Activated CD8-positive, alpha-beta T cell treated with anti-CD3 and anti-CD28 coated beads for 36 hours (primary cell): ENCODE data around the gene TOMM40. TPM values are rescaled to one million over a fixed set of nuclear protein-coding genes. Genes with fewer than 3 reads are reported as not detected.

ENCODE experiments used
- ATAC-seq: fragments of 200-7000 bp; cut with Tn5 transposase; one replicate; pipeline ENCODE4 v1.10.0; 2021; ENCODE audit warnings: mild to moderate bottlenecking, moderate library complexity
- CTCF ChIA-PET: fragments of 350-600 bp; sonication (Branson Sonifier 250); formaldehyde crosslinking; loops from one replicate; lab custom pipeline; 2021; ENCODE audit warnings: antibody characterized with exemption; lab: Charles Lee
- POLR2A ChIA-PET: fragments of 350-600 bp; sonication (Branson Sonifier 250); formaldehyde crosslinking; loops from one replicate; lab custom pipeline; 2021; ENCODE audit warnings: antibody characterized with exemption; lab: Charles Lee
- DNase-seq: peaks from one replicate; pipeline ENCODE4 v3.0.0-alpha.2; 2020
- H3K27ac Mint-ChIP-seq: one replicate; pipeline ENCODE4 v1.8.0; 2021; ENCODE audit warnings: mild to moderate bottlenecking, mixed read lengths
- H3K27me3 Mint-ChIP-seq: one replicate; pipeline ENCODE4 v1.8.0; 2021; ENCODE audit warnings: mixed read lengths
- H3K36me3 Mint-ChIP-seq: one replicate; pipeline ENCODE4 v1.8.0; 2021; ENCODE audit warnings: low read depth, mixed read lengths
- H3K4me1 Mint-ChIP-seq: one replicate; pipeline ENCODE4 v1.8.0; 2021; ENCODE audit warnings: low read depth, mixed read lengths
- H3K4me3 Mint-ChIP-seq: one replicate; pipeline ENCODE4 v1.8.0; 2021; ENCODE audit warnings: mild to moderate bottlenecking, moderate library complexity, mixed read lengths
- H3K9me3 Mint-ChIP-seq: one replicate; pipeline ENCODE4 v1.8.0; 2021; ENCODE audit warnings: mixed read lengths
- intact Hi-C: fragments of 100-400 bp; cut with micrococcal nuclease; formaldehyde crosslinking; loops from one replicate; pipeline ENCODE4 v1.10.0; 2022
- total RNA-seq, 2 experiments: library from RNA; stranded (reverse); gene quantifications; one replicate each; pipeline ENCODE4 v1.2.3, GENCODE V29; 2021
- TF ChIP-seq, protein P1 (sequence below): fragments of 200-600 bp; IDR thresholded peaks from one replicate; pipeline ENCODE4 v1.8.0; 2022; ENCODE audit warnings: antibody characterized with exemption, mild to moderate bottlenecking

The TOMM40 gene
- total RNA-seq, 2 experiments from 2014 or later, result 134 to 138 TPM

DNA sequence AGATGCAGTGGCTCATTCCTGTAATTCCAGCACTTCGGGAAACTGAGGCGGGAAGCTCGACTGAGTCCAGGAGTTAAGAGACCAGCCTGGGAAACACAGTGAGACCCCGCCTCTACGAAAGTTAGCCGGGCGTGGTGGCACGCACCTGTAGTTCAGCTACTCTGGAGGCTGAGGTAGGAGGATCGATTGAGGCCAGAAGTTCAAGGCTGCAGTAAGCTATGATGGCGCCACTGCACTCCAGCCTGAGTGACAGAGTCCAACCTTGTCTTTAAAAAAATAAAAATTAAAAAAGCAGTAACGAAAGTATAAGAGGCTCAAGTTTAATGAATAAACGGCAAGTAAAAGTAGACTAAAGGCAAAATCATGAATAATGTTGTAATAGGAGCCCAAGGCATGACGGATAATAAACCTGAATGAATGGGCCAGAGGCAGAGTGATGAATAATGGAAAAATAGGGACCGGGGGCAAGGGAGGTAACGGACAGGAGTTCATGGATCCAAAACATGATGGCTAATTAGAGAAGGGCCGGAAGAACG, 1.2 kb upstream of the TOMM40 start:
- no peaks in the 10 kb centered on the region for H3K27me3 Mint-ChIP-seq
- H3K36me3 Mint-ChIP-seq, result peaks cover 32% of the 10 kb centered on the region
- TF ChIP-seq, protein P1, sequence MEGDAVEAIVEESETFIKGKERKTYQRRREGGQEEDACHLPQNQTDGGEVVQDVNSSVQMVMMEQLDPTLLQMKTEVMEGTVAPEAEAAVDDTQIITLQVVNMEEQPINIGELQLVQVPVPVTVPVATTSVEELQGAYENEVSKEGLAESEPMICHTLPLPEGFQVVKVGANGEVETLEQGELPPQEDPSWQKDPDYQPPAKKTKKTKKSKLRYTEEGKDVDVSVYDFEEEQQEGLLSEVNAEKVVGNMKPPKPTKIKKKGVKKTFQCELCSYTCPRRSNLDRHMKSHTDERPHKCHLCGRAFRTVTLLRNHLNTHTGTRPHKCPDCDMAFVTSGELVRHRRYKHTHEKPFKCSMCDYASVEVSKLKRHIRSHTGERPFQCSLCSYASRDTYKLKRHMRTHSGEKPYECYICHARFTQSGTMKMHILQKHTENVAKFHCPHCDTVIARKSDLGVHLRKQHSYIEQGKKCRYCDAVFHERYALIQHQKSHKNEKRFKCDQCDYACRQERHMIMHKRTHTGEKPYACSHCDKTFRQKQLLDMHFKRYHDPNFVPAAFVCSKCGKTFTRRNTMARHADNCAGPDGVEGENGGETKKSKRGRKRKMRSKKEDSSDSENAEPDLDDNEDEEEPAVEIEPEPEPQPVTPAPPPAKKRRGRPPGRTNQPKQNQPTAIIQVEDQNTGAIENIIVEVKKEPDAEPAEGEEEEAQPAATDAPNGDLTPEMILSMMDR, result no peak
- no peak for ATAC-seq
- peaks cover 28% of the 10 kb centered on the region for H3K4me1 Mint-ChIP-seq
- ChIA-PET POLR2A (interaction anchor here (1.0 to 3.6 kb wide), 3 partner anchors 10 to 14 kb away, joined by 3 to 27 read pairs (median 9); partner anchors contain the start of gene APOE), CTCF (interaction anchor here (0.7 to 1.4 kb wide), 6 partner anchors 14 to 166 kb away, joined by 3 to 4 read pairs (median 3); no protein-coding TSS in a partner anchor)
- no peaks in the 10 kb centered on the region for H3K9me3 Mint-ChIP-seq
- peak overlapping the region; percentile 95 for H3K27ac Mint-ChIP-seq
- DNase-seq, result no peak
- H3K4me3 Mint-ChIP-seq, result peak overlapping the region; percentile 78
- intact Hi-C loops, result no loop called here

DNA sequence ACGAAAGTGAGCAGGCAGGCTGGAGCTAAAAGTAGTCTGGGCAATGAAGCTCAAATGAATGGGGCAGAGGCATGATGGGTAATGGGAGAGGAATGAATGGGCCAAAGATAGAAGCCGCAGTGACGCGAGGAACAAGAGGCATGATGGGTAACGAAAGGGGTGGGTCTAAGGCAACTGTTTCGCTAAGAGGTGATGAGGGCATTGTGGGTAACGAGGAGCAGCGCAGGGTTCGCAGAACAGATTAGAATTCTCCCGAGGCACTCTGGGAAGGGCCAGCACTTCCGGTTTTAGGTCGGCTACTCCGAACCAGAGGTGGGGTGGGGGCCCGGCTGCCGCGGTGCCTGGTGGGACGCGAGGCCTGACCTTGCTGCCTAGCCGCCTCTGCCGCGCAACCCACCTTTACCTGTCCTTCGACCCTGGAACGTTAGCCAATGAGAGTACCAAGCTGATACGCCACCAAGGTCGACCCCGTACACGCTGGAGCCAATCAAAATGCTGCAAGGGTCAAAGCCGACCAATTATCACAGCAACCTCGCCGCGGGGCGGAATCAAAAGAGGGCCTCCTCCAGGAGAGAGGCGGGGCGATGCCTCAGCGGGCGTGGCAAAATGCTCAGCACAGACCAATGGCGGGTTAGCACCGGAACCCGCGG, 563 bp upstream of the TOMM40 start:
- TF ChIP-seq, protein P1, result no peak
- H3K4me1 Mint-ChIP-seq, result peaks cover 31% of the 10 kb centered on the region
- peak overlapping the region; percentile 78 for H3K4me3 Mint-ChIP-seq
- intact Hi-C loops, result no loop called here
- ChIA-PET CTCF (interaction anchor here (0.7 to 1.4 kb wide), 6 partner anchors 13 to 166 kb away, joined by 3 to 4 read pairs (median 3); no protein-coding TSS in a partner anchor), POLR2A (interaction anchor here (1.0 to 3.6 kb wide), 3 partner anchors 10 to 14 kb away, joined by 3 to 27 read pairs (median 9); partner anchors contain the start of gene APOE)
- no peaks in the 10 kb centered on the region for H3K27me3 Mint-ChIP-seq
- peaks cover 35% of the 10 kb centered on the region for H3K36me3 Mint-ChIP-seq
- ATAC-seq, result peak; percentile 81
- H3K9me3 Mint-ChIP-seq, result no peaks in the 10 kb centered on the region
- DNase-seq, result peak; percentile 100
- H3K27ac Mint-ChIP-seq, result peak overlapping the region; percentile 95

DNA sequence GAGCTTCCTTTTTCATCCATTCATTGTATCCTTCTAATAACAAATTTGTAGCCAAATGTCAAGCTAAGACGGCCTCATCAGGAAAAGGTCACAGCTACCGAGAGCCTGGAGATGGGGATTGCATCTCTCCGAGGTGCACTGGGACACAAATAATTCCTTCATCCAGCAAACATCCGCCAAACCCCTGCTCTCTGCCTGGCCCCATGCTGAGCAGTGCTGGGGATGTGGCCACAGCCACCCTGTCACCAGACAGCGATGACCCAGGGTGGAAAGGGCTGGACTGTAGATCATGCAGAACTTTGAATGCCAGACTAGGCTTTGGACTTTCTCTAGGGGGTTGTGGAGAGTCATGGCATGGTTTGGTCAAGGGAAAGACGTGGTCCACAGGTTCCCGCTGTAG, 1.9 kb downstream of the TOMM40 start:
- intact Hi-C loops, result no loop called here
- Mint-ChIP-seq H3K4me3 (peak overlapping the region; percentile 78), H3K36me3 (peaks cover 43% of the 10 kb centered on the region), H3K27me3 (no peaks in the 10 kb centered on the region), H3K9me3 (no peaks in the 10 kb centered on the region), H3K27ac (peak overlapping the region; percentile 93), H3K4me1 (peaks cover 31% of the 10 kb centered on the region)
- TF ChIP-seq, protein P1, result no peak
- ChIA-PET POLR2A (interaction anchor here (0.5 to 3.6 kb wide), 6 partner anchors 8 to 147 kb away, joined by 3 to 27 read pairs (median 4); partner anchors contain the start of genes APOE and CLPTM1), CTCF (interaction anchor here (0.8 to 1.0 kb wide), 3 partner anchors 9 to 61 kb away, joined by 4 read pairs; no protein-coding TSS in a partner anchor)
- no peak for DNase-seq
- ATAC-seq, result no peak

DNA sequence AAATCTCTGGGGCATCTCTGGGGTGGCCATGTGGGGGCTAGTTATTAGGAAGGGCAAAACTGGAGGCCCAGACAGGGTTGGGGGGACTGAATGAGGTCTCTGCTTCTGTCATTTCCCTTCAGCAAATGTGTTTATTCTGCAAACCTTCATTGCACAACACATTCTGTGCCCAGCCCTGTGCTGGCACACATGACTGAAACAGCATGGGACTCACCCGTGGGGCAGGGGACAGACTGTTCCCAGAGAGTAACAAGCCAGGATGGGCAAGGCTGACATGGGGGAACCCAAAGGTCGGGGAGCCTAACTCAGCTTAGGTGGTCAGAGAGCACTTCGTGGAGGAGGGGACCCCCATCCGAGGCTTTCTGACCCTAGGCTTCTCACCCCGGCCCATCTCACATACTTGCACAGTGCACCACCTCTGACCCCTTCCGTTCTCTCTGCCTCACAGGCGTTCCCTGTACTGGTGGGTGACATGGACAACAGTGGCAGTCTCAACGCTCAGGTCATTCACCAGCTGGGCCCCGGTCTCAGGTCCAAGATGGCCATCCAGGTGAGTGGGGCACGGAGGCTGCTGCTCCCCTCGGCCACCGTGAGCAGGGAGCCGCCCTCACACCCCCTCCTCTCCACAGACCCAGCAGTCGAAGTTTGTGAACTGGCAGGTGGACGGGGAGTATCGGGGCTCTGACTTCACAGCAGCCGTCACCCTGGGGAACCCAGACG, 2.4 kb downstream of the TOMM40 start:
- peaks cover 31% of the 10 kb centered on the region for H3K4me1 Mint-ChIP-seq
- H3K4me3 Mint-ChIP-seq, result peak overlapping the region; percentile 78
- TF ChIP-seq, protein P1, result no peak
- ChIA-PET POLR2A (interaction anchor here (1.4 to 3.6 kb wide), 3 partner anchors 8 to 11 kb away, joined by 6 to 27 read pairs (median 14); partner anchors contain the start of gene APOE), CTCF (no interaction called here)
- no peaks in the 10 kb centered on the region for H3K9me3 Mint-ChIP-seq
- DNase-seq (no peak), ATAC-seq (no peak)
- peak overlapping the region; percentile 42 for H3K27ac Mint-ChIP-seq
- no peaks in the 10 kb centered on the region for H3K27me3 Mint-ChIP-seq
- intact Hi-C loops, result no loop called here
- H3K36me3 Mint-ChIP-seq, result peaks cover 46% of the 10 kb centered on the region
